Pancreas (tissue), 10 donors: Measurements from ENCODE around the gene PDCD1. TPM values are rescaled to one million over a fixed set of nuclear protein-coding genes. Genes with fewer than 3 reads are reported as not detected.

Source experiments
- ATAC-seq, 4 donors: fragments of 200-7000 bp; cut with Tn5 transposase; one replicate each; pipeline versions ENCODE4 v1.8.0 to v1.9.1; 2020; ENCODE audit warnings: mild to moderate bottlenecking in 4 of 4, moderate library complexity in 4 of 4
- DNase-seq, 6 donors: peaks; one replicate each; pipeline ENCODE4 v3.0.0-alpha.2; 2020
- FAIRE-seq: peaks from 2 replicates; lab custom pipeline; 2012; peaks lifted over from hg19 to GRCh38; lab: Jason Lieb, UNC
- H3K27ac ChIP-seq, 4 donors: fragments of 200-600 bp; sonication (generic); 1 replicate in 3 of 4; 2 replicates in 1 of 4; pipeline versions ENCODE4 v1.5.0 to v1.8.0; 2020
- H3K27me3 ChIP-seq, 4 donors: fragments of 200-600 bp; one replicate each; pipeline ENCODE4 v1.8.0; 2021
- H3K36me3 ChIP-seq, 3 donors: fragments of 200-600 bp; sonication (generic) in 1 of 3; one replicate each; pipeline versions ENCODE4 v1.5.0 to v1.8.0; 2020 to 2021
- H3K4me1 ChIP-seq, 3 donors: fragments of 200-600 bp; one replicate each; pipeline ENCODE4 v1.8.0; 2021
- H3K4me3 ChIP-seq, 4 donors: fragments of 200-600 bp; sonication (generic) in 2 of 4; one replicate each; pipeline versions ENCODE4 v1.5.0 to v1.8.0; 2020 to 2021
- H3K9me3 ChIP-seq, 4 donors: fragments of 200-600 bp; one replicate each; pipeline ENCODE4 v1.8.0; 2021
- CTCF ChIP-seq, 4 donors: fragments of 200-600 bp; sonication (generic) in 3 of 4; IDR thresholded peaks; one replicate each; pipeline versions ENCODE4 v1.5.0 to v1.8.0; 2021; ENCODE audit warnings: antibody characterized with exemption in 4 of 4
- WGBS, 2 donors: extraction: QIAGEN DNeasy Blood & Tissue Kit; methylation state at CpG; one replicate each; pipeline ENCODE4 v1.1.7; 2013; 5-methylcytosine and 5-hydroxymethylcytosine counted together
- intact Hi-C, 3 donors: fragments of 100-400 bp; cut with DNase I; formaldehyde crosslinking; loops; one replicate each; pipeline versions ENCODE4 v1.11.1 to v1.14.2; 2022
- polyA plus RNA-seq, 2 donors: library from polyadenylated mRNA; stranded (reverse); fragments of 200-250 nt; gene quantifications; one replicate each; pipeline ENCODE4 v1.2.3, GENCODE V29; 2013
- total RNA-seq, 6 donors: library from RNA; stranded (reverse); fragmentation: NEBNext Ultra II Directional in 4 of 6; extraction: Animal tissue kit (Norgen Biotek cat#: 25700) in 4 of 6; gene quantifications; one replicate each; pipeline versions ENCODE4 v1.2.1 to v1.2.4, GENCODE V29; 2021 to 2023
- donor health status: healthy with polysubstance abuse.
- donor health status: DM: no; HTN: no; CAD: no; lungs with moderate emphysema.
- donor health status: DM: no; HTN: no; CAD: no.
- donor health status: control.
- donor health status: control.
- donor health status: Bipolar disorder and iron deficiency.
- donor health status: DM: yes; HTN: yes; CAD: no.
- donor health status: DM: no; HTN: no; CAD: no.
- donor health status: DM: no; HTN: no; CAD: no.
- donor health status: DM: yes; HTN: yes; CAD: no.

The PDCD1 gene
- total and polyA plus RNA-seq, 8 donors: 0.09 to 0.63 (median 0.23) TPM; not detected in 1

DNA sequence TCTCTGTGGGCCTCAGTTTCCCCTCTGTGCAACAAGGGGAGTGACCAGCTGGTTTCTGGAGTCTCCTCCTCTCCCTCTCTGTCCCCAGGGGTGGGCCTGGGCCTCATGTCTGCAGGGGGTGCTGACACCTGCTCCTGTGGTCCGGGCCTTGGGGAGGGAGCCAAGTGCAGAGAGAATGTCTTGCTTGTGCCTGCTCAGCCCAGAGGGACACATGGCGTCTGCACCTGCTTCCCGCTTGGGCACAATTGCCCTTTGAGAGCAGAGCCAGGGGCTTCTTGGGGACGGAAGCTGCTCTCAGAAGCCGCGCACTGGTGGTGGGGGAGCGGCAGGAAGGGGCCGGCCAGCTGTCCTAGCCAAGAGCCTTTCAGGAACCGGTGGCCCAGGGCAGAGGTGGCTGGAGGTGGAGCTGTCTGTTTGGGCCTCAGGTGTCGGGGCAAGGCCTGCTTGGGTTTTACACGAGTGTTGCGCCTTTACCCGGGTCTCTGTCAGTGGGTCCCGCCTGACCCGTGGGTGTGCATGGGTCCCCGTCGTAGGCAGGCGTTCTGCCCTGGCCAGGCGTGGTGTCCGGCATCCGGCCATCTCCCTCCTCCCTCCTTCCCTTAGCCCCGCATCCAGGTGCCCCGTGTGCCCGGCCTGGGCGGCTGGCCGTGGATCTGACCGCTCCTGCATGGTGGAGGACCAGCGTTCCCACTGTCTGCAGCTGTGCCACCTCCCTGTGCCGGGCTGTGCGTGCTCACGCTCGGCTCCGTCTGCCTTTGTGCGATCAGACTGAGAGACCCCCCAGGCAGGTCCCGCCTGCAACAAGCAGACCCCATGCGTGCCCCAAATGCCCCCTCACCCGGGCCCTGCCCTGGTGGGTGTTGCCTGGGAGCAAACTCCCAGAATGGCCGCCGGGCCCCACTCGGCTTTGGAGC lies 45.7 kb downstream of the PDCD1 start:
- FAIRE-seq: no peak
- no peak overlapping the region for H3K27ac ChIP-seq
- peak in 3 of 6 donors; percentile 13 to 70 (median 51) for DNase-seq
- no peak overlapping the region for H3K4me3 ChIP-seq
- intact Hi-C loops: no loop called here
- H3K4me1 ChIP-seq: no peaks in the 10 kb centered on the region
- no peaks in the 10 kb centered on the region for H3K36me3 ChIP-seq
- no peak for TF ChIP-seq CTCF (IDR thresholded peaks at IDR 0.05)
- no peaks in the 10 kb centered on the region for H3K27me3 ChIP-seq
- no peaks in the 10 kb centered on the region for H3K9me3 ChIP-seq
- 74 to 79% methylated on average over 35 to 40 of the region's 40 CpGs for WGBS, 2 donors
- ATAC-seq: no peak

- 71 to 77% methylated on average over 20 of the region's 20 CpGs for WGBS, 2 donors
- Histone ChIP-seq H3K4me3 (no peak overlapping the region), H3K9me3 (no peaks in the 10 kb centered on the region), H3K27ac (no peak overlapping the region), H3K4me1 (no peaks in the 10 kb centered on the region), H3K27me3 (no peaks in the 10 kb centered on the region), H3K36me3 (no peaks in the 10 kb centered on the region)
- no peak for FAIRE-seq
- intact Hi-C loops: no loop called here
- no peak for TF ChIP-seq CTCF (IDR thresholded peaks at IDR 0.05)
- peak in 3 of 6 donors; percentile 21 to 57 (median 51) for DNase-seq
- no peak for ATAC-seq
Measured at GRCh38 chr2:241811952-241812729, 46.6 kb downstream of the PDCD1 start.

- ATAC-seq (peak in 2 of 4 donors; percentile 13 to 20), DNase-seq (peak in 5 of 6 donors; percentile 11 to 72 (median 27))
- no peaks in the 10 kb centered on the region for H3K27me3 ChIP-seq
Measured at GRCh38 chr2:241811201-241811951, 47.3 kb downstream of the PDCD1 start.

More at GRCh38 chr2:241811201-241811951, 47.3 kb downstream of the PDCD1 start:
- FAIRE-seq: no peak
- Histone ChIP-seq H3K36me3 (no peaks in the 10 kb centered on the region), H3K4me3 (no peak overlapping the region), H3K27ac (no peak overlapping the region), H3K4me1 (no peaks in the 10 kb centered on the region), H3K9me3 (no peaks in the 10 kb centered on the region)
- TF ChIP-seq CTCF (IDR thresholded peaks at IDR 0.05): no peak
- intact Hi-C loops: no loop called here
- WGBS, 2 donors: 69 to 76% methylated on average over 26 to 27 of the region's 27 CpGs
